ENCODE results near the gene PRR11.

GRCh38 chr17:59110973-59111372 lies 44.6 kb upstream of the PRR11 start:
- TF ChIP-seq CTCF (IDR thresholded peaks at IDR 0.05): no peak
- TF ChIP-seq POLR2AphosphoS5 (IDR thresholded peaks at IDR 0.05): no peak
- no peak for TF ChIP-seq POLR2A (IDR thresholded peaks at IDR 0.05)

All from prostate gland (tissue), 2 donors.